T47D (cell line): ENCODE data around the gene GFOD2.
"Not testable (repeated sequence)": the region's sequence is repeated elsewhere in the genome, so short reads cannot be mapped to it uniquely, and the experiment has no call there.

Experiments
- DNase-seq, 2 experiments: peaks; one replicate each; pipeline versions ENCODE4 v3.0.0 to v3.0.0-alpha.2; 2011 to 2012; ENCODE audit warnings: low read depth in 1 of 2, low spot score in 1 of 2
- JUND ChIP-seq: IDR thresholded peaks from 2 replicates; pipeline ENCODE4 v1.6.1; 2012; ENCODE audit warnings: low read depth
- in situ Hi-C: cut with HindIII; loops from 2 replicates; pipeline ENCODE4 v1.10.0; 2016; ENCODE audit warnings: low sequenced_read_pairs, low pct_unique_long_range_greater_than_20kb

GFOD2 gene

GRCh38 chr16:67719048-67719777 lies at the start of gene GFOD2:
Gene GFOD2, minus strand, starts transcription at chr16:67719316. Its CDS starts 33,601 bp downstream, at chr16:67685715.
- DNase-seq = peak; percentile 95 to 99
- no peak for TF ChIP-seq JUND
- in situ Hi-C loops = no loop called here

GRCh38 chr16:67767953-67768352 lies 48.8 kb upstream of the GFOD2 start:
- no peak for TF ChIP-seq JUND
- in situ Hi-C loops = no loop called here
- no peak for DNase-seq

GRCh38 chr16:67766291-67766690 lies 47.2 kb upstream of the GFOD2 start:
- no peak for TF ChIP-seq JUND
- no peak for DNase-seq
- in situ Hi-C loops = no loop called here

- in situ Hi-C loops = no loop called here
- no peak for TF ChIP-seq JUND
- no peak for DNase-seq
Measured at GRCh38 chr16:67764158-67764667, 45.1 kb upstream of the GFOD2 start.

GRCh38 chr16:67763066-67763465 lies 44.0 kb upstream of the GFOD2 start:
- no peak for TF ChIP-seq JUND
- in situ Hi-C loops = no loop called here
- DNase-seq = no peak

GRCh38 chr16:67762385-67762784 lies 43.3 kb upstream of the GFOD2 start:
- no peak for DNase-seq
- TF ChIP-seq JUND = no peak
- in situ Hi-C loops = no loop called here

GRCh38 chr16:67761924-67762323 lies 42.8 kb upstream of the GFOD2 start:
- in situ Hi-C loops = no loop called here
- DNase-seq = no peak
- no peak for TF ChIP-seq JUND

- in situ Hi-C loops = no loop called here
- DNase-seq = no peak
- no peak for TF ChIP-seq JUND
Measured at GRCh38 chr16:67760956-67761230, 41.8 kb upstream of the GFOD2 start.

GRCh38 chr16:67760206-67760955 lies 41.3 kb upstream of the GFOD2 start:
- TF ChIP-seq JUND = no peak
- in situ Hi-C loops = no loop called here
- DNase-seq = no peak

- no peak for TF ChIP-seq JUND
Measured at GRCh38 chr16:67758966-67759365, 39.9 kb upstream of the GFOD2 start.

GRCh38 chr16:67758006-67758405 lies 38.9 kb upstream of the GFOD2 start:
- no peak for DNase-seq
- in situ Hi-C loops = no loop called here
- TF ChIP-seq JUND = no peak

More at GRCh38 chr16:67758966-67759365, 39.9 kb upstream of the GFOD2 start:
- no peak for DNase-seq
- in situ Hi-C loops = no loop called here

GRCh38 chr16:67752641-67753040 lies 33.5 kb upstream of the GFOD2 start:
- in situ Hi-C loops = no loop called here
- peak in 1 of 2 experiments; percentile 69 for DNase-seq
- TF ChIP-seq JUND = no peak

- DNase-seq, in situ Hi-C loops: not testable (repeated sequence)
Measured at GRCh38 chr16:67751331-67751730, 32.2 kb upstream of the GFOD2 start.
